GM21737 (cell line): ENCODE results near the gene INSL3.

Experiments
- ATAC-seq: cut with Tn5 transposase; IDR thresholded peaks from one replicate; pipeline ENCODE4 v1.9.1; 2021; ENCODE audit warnings: mild to moderate bottlenecking, moderate library complexity; ENCODE audit not compliant: unreplicated experiment

INSL3 gene, protein sequence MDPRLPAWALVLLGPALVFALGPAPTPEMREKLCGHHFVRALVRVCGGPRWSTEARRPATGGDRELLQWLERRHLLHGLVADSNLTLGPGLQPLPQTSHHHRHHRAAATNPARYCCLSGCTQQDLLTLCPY

DNA sequence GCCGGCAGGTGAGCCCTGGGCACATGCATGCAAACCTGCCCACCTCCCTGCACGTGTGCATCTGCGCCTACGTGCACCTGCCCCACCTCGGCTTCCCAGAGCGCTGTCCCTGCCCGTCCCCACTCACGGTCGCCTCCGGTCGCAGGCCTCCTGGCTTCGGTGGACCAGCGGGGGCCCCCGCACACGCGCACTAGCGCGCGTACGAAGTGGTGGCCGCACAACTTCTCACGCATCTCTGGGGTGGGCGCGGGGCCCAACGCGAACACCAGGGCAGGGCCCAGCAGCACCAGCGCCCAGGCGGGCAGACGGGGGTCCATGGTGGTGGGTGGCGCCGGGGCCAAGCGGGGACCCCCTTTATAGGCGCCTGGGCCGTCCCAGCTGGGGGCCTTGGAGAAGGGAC, at the start of gene INSL3:
INSL3 (minus strand) TSS at position 330 of the 400 bp plus-strand sequence; CDS start at position 317, 13 bp downstream.
- ATAC-seq: no peak

DNA sequence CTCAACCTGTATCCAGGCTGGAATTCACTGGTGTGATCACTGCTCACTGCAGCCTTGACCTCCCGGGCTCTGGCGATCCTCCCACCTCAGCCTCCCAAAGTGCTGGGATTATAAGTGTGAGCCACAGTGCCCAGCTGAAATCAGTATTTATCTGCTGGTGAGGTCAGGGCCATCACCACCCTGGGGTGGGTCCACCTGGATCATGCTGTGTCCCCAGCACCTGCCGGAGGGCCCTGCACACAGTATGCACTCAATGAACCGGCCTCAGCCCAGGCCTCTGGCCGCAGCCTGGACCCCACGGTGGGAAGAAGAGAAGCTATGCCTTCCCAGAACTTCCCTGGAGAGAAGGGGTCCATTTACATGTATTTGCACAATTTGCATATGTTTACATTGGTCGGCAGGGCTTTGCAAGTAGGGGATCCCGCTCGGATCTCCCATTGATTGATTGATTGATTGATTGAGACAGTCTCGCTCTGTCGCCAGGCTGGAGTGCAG, 47.8 kb upstream of the INSL3 start:
- ATAC-seq: no peak

DNA sequence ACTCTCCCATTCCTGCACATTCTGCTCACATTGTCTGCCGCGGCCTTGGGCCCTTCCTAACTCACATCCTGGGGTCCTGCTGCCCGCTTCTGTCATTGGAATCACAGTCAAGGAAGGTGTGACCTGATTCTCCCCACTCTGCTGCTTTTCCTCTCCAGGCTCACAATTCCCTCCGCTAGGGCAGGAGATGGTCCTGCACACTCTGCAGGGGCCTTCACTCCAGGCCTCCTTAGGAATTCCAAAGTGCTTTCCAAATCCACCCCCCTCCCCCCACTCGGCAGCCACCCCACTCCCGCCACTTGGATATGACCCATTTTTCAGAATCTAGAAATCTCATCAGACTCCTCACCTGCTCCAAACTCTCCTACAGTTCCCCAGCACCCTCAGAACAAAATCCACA, 47.4 kb upstream of the INSL3 start:
- no peak for ATAC-seq

DNA sequence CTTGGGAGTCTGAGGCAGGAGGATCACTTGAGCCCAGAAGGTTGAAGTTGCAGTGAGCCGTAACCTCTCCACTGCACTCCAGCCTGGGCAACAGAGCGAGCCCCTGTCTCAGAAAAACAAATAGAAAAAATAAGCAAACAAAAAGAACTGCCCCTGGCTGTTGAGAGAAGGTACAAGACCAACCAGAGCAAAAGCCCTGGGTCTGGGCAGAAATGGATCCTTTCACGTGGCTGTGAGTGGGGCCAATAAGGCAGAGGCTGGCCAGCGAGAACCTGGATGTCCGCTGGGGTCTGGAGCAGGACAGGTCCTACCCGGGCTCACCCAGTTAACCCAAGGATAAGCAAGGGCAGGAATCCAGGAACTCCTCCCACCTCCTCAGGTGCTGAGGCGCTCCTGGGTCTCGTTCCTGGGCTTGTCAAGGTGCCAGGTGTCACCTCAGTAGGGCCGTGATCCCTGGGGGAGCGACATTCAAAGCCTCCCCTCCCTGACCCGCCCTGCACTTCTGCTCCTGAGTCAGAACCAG, 45.7 kb upstream of the INSL3 start:
- no peak for ATAC-seq

DNA sequence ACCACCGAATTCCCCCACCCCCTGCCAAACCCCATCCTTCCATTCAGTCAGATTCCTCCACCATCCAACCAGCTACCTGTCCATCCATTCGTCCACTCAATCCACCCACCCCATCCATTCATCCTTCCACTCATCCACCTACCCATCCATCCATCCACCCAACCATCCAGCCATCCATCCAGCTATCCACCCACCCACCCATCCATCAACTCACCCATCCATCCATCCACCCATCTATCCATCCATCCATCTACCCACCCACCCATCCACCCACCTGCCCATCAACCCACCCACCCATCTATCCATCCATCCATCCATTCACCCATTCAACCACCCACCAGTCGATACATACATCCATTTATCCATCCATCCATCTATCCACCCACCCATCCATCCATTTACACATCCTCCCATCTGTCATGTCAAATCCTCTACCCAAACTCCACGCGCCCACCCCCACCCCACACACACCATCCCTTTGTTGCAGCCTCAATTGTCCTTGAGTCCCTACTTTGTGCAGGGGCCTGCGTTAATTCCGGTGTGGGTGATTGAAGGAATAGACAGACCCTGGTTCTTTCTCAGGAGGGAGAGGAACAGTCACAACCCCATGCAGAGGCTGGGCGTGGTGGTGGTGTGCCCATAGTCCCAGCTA, 45.1 kb upstream of the INSL3 start:
- no peak for ATAC-seq

DNA sequence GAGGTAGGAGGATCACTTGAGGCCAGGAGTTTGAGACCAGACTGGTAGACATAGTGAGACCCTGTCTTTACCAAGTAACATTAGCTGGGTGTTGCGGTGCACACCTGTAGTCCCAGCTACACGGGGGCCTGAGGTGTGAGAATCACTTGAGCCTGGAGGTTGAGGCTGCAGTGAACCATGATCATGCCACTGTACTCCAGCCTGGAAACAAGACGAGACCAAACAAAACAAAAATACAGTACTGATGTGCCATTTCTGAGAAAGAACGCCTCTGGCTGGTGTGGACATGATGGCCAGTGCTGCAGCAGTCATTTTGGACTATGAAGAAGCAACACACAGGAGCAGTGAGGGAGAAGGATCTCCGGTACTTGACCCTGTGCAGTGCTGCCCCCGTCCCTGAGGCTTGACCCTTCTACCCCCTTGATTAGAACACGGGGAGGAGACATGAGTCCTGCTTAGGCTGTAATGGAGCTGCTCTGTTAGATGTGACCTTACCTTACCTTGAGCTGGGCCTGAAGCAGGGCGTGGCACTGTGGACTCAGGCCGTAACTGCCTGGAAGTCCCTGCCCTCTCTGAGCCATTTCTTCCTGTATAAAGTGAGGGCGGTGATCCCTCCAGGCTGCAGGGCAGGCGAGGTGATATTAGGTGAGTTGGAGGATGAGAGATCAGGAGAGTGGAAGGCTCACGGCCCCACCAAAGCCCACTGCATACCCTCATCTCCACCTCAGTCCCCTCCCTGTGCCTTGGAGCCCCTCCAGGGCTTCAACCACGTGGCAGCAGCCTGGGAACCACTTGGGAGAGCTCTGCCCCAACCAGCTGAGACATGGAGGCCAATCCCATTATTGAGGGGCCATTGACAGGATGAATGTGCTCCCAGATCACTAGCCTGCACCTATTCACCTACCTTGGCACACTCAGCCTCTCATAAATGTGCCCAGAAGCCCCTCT, 44.3 kb upstream of the INSL3 start:
- no peak for ATAC-seq

DNA sequence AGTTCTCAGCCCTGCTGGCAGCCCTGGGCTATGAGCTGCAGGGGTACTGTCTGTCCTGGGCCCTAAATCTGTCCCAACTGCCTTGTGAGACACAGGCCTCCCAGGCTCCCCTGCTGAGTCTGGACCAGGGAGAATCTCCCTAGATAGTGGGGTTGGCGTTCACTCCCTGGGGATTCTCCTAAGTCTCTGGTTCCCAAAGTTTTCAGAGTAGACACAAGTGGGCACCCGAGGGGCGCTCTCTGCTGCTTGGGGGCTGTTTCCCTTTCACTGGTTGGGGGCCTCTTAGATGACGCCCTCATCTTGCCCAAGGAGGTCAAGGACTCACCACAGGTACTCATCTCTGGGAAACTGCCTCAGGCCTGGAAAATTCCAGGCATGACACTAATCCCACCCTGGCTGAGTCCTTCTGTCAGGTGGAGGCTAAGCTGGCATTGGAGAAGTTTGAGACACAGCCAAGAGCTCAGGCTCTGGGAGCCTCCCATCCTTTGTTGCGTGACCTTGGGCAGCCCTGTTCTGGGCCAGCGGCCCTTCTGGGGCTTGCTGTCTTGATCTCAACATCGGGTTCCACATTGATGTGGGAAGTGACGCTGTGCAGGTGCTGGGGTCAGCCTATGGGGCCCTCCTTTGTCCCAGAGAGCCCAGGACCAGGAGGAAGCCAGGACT, 42.3 kb upstream of the INSL3 start:
- no peak for ATAC-seq

DNA sequence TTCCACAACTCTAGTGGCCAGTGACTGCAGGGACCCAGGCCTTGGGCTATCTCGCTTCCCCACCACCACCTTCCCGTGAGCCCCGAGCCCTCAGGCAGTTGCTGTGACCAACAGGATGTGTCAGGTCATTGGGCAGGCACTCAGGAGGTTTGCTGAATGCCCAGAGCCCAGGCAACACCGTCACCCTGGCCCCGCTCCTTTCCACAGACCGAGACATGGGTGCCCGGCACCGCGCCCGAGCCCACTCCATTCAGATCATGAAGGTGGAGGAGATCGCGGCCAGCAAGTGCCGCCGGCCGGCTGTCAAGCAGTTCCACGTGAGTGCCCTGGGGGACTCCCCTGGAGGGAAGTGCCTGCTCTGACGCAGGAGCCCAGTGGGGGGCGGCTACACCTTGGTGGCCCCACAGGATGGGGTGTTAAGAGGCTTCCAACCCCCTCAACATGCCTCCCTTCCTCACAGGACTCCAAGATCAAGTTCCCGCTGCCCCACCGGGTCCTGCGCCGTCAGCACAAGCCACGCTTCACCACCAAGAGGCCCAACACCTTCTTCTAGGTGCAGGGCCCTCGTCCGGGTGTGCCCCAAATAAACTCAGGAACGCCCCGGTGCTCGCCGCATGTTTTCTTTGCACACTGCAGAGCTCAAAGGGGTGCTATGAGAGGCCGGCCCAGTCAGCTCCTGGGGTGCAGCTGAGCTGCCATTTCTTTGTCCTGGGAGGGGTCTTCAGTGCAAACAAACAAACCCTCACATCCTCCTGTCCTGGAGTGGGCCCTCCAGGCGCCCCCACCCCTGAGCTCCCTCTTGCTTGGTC, 41.6 kb upstream of the INSL3 start:
- no peak for ATAC-seq

DNA sequence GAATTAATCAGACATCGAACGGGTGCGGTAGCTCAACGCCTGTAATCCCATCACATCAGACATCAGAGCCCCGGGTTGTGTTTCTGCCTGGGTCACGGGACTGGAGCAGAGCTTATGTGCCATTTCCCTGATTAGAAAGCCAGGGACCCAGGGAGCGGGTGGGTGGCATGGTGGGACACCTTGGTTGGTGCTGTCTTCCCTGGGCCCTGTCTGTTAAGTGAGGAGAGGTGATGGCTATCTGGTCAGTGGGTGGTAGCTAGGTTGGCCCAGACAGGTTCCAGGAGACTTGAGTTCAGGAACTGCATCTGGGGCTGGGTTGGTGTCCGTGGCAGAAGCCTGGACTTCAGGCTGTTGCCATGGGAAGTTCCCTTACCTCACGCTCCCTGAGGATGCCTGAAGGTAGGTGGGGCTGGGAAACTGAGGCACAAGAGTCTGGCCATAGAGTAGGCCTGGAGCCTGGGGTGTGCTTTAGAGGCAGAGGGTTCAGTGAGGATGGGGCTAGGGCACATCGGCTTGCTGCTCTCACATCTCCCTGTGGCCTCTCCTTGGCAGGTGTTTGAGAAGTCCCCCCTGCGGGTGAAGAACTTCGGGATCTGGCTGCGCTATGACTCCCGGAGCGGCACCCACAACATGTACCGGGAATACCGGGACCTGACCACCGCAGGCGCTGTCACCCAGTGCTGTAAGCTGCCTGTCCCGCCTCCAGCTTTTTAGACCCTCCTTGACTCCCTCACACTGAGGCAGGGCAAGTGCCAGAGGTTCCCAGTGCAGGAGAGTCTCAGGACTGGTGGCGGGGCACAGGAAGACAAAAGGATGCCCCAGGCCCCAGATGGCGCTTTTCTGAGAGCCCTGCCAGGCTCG, 40.5 kb upstream of the INSL3 start:
- ATAC-seq: no peak

DNA sequence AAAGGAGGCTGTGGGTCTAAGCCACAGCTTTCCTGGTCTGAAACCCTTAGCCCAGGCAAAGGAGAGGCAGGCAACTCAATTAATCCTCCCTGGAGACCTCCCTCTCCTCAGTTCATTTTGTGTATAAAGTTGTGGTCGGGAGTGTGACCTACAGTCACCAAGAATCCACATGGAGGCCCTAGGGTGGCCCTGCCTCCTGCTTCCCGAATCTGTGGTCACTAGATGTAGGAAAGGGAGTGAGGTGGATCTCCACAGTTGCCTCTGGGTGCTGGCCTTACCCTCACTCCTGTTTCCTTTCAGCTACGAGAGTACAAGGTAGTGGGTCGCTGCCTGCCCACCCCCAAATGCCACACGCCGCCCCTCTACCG, 39.7 kb upstream of the INSL3 start:
- ATAC-seq: no peak

DNA sequence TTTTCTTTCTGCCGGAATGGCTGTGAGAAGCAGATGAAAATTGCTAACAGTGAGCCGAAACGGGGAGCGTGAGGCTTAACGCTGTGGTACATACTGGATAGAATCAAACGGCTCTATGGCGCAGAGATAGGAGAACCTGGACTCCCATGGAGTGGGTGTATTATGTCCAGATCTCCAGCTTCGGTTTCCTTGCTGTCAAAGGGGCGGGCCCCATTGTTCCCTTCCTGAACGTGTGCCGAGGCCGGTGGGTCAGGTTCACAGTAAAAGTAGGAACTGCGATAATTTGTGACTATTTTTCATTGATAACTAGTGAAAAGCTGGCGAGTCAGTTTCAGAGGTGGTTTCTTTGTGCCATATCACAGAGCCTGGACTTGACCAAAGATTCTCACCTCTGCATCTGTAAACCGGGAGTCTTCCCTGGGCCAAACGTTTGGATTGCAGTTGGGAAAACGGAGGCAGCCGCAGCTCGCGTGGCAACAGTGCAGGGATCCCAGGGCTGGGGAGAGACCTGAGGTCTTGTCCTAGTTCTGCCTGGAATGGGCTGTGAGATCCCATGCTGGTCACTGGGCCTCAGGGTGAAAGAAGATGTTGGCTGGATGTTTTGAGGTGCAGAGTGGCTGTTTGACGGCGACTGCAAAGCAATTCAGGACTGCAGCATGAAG, 39.1 kb upstream of the INSL3 start:
- no peak for ATAC-seq

DNA sequence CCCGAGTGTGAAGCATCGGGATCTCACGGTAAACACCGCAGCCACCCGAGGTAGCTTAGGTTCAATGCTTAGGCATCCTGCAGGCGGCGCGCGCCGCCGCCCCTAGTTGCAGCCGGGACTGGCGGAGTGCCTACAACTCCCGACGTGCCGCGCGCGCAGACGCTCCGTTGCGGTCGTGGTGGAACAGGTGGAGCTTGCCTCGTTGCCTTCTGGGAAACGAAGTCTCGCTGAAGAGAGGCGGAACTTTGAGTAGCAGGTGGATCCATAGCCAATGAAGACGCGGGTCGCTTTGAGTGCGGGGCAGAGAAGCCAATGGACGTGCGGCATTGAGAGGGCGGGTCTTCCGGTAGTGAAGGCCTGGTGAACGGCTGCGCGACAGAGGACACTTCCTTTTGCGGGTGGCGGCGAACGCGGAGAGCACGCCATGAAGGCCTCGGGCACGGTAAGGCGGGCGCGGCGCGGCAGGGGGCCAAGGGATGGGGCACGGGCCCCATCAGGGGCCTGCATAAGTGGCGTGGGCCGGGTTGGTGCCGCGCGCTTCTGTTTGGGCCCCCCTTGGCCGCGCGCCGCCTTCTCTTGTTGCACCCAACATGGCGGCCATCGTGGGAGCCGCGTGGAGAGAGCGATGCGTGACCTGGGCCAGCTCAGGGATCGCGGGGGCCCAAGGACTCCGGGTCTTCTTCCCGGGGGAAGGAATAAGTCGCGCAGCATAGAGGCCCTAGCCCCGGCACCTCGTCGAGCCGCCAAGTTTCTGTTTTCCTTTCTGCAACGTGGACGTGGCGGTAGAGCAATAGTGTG, 38.4 kb upstream of the INSL3 start, which contains the start of gene RPL18A:
RPL18A (plus strand) TSS at position 378 of the 798 bp plus-strand sequence; CDS start at position 425, 47 bp downstream.
- peak; percentile 90 for ATAC-seq

DNA sequence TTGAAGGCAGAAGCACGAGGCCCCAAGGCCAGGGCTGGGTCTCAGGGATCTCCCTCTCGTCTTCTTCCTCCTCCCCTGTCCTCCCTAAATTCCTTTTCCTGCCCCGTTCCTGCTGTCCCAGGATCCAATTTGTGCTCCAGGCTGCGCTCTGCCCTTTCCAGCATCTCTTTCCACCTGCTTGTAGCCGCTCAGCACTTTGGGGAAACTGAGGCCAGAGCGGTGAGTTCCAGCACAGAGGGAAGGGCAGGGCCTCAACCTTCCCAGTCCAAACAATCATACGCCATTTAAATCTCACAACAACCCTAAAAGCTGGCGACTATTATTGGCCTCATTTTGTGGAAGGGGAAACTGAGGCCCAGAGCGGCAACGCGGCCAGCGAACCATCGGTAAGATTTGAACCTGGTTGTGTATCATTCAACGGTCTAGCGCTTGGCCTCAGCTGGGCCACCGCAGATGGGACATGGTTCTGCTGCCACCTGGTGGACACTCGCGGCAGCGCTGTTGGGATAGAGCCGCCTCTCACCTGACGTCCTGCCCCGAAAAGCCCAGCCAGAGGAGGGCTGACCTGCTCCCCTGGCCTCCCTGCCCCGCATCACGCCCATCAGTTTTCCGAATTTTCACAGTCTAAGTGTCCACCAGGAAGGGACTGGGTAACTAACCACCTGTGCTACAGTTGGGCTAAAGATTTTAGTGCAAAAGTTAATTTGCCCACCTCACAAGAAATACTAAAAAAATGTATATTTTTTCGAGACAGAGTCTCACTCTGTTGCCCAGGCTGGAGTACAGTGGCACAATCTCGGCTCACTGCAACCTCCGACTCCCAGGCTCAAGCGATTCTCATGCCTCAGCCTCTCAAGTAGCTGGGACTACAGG, 34.2 kb upstream of the INSL3 start:
- ATAC-seq: no peak

DNA sequence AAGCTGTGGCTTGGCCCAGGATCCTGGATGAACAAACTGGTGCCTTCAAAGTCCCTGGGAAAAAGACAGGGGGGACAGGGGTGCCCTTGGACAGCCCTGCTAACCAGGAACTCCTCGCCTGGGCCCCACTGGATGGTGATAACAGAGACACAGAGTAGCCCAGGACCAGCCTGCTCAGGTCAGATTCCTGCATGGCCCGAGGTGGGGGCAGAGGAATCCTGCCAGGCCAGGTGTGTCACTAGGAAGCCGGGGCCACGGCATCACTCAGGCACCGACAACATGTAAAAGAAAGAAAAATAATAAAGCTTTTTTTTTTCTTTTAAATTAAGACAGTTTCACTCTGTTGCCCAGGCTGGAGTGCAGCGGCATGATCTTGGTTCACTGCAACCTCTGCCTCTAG, 32.7 kb upstream of the INSL3 start:
- no peak for ATAC-seq

DNA sequence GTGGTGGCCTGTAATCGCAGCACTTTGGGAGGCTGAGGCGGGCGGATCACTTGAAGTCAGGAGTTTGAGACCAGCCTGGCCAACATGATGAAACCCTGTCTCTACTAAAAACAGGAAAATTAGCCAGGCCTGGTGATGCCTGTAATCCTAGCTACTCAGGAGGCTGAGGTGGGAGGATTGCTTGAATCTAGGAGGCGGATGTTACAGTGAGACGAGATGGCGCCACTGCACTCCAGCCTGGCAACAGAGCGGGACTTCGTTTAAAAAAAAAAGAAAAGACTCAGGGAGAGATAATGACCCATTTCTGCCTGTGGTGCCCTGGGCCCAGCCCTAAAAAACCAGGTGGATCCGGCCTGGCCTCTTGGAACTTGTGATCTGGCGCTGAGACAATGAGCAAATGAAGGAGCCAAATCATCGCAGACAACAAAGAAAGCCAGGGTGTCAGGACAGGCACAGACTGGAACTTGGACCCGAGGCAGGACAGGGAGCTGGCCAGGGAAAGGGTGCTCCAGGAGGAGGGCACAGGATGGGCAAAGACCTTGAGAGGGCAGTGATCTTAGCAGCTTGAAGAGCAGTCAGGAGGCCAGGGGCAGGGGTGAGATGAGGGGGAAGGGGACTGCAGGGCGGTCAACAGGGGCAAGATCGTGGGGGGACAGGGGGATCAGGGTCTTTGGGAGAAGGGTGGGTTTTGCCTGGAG, 27.4 kb upstream of the INSL3 start:
- ATAC-seq: no peak
